Measurements from ENCODE around the gene TTLL5.

Gene TTLL5

GRCh38 chr14:75660630-75661498, at the start of gene TTLL5, which contains the start of gene ERG28:
TTLL5 (plus strand) TSS chr14:75661246; CDS start chr14:75663150, 1,904 bp downstream.
ERG28 (minus strand) TSS chr14:75660876; CDS start chr14:75657502, 3,374 bp downstream.
- peak; percentile 91 to 92 for DNase-seq (ENCODE audit: low read depth in 2 of 2)

- DNase-seq (ENCODE audit: low read depth in 2 of 2) = no peak
Measured at GRCh38 chr14:75612157-75612556, 48.9 kb upstream of the TTLL5 start.

DNA sequence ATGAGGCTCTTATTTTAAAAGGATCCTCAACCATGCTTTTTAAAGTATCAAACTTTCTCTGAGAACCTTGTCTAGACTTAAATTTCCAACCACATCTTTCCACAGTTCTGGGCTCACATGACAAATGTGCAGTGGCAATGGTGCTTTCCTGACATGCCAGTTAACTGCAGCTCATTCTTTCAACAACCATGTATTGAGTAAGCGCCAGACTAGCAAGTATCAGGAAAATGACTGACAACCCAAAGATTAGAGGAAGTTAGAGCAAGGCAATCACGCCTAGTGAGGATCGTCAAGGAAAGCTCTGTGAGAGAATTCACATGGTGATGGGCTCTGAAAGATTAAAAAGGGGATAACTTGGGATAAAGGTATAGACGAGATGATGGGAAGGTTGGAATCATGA, 46.9 kb upstream of the TTLL5 start:
- no peak for DNase-seq (ENCODE audit: low read depth in 2 of 2)

DNA sequence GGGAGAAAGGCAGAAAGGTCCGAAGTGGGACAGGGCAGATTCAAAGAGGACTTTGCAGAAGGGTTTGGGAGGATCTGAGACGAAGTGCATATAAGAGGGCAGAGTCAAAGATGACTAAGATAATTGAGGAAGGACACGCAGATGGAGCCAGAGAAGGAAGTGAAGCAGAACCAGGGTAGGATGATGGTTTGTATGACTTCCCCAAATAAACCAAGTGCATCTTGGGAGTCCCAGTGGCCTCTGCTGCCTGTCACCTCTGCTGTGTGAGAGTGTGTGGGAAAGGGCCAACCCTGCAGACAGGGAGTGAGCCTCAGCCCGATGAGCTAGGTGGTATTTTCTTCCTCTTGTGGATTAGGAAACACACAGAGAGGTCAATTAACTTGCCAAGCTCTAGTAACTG, 45.8 kb upstream of the TTLL5 start:
- no peak for DNase-seq (ENCODE audit: low read depth in 2 of 2)

GRCh38 chr14:75619548-75619947, 41.5 kb upstream of the TTLL5 start:
- DNase-seq (ENCODE audit: low read depth in 2 of 2) = no peak

GRCh38 chr14:75625034-75625433, 36.0 kb upstream of the TTLL5 start:
- DNase-seq (ENCODE audit: low read depth in 2 of 2) = no peak

DNA sequence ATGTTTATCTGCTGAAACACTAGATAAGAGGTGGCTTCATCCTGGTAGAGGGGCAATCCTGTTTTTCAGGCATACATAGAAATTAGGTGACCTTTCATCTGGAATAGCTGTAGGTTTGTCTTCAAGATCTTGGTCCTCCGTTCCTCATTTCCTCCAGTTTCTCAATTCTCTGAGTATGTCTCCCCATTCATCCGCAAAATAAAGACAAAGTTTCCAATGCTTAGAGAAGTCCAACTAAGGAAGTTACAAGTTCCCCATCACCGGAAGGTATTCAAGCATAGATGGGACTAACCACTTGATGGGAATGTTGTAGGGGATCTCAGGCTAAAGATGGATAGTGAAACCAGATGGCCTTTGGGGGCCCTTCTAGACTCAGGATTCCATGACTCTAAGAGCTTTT, 34.6 kb upstream of the TTLL5 start:
- no peak for DNase-seq (ENCODE audit: low read depth in 2 of 2)

DNA sequence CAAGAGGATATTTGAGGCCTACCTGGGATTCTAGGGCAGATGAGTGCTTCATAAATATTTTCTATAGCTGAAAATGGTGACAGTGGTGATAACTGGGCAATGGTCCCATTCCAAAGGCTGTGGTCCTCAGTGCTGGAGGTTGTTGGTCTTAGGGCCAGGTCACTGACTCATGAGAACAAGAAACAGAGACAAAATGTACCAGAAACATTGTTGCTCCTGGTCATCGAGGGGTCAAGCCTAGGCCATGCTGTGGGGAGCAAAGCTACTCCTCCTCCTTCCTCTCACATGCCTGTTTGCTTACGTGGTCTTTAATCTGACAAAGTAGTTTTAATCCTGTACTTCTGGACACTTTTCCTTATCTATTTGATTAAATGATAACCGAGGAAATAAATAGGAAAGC, 34.2 kb upstream of the TTLL5 start:
- DNase-seq (ENCODE audit: low read depth in 2 of 2) = no peak

DNA sequence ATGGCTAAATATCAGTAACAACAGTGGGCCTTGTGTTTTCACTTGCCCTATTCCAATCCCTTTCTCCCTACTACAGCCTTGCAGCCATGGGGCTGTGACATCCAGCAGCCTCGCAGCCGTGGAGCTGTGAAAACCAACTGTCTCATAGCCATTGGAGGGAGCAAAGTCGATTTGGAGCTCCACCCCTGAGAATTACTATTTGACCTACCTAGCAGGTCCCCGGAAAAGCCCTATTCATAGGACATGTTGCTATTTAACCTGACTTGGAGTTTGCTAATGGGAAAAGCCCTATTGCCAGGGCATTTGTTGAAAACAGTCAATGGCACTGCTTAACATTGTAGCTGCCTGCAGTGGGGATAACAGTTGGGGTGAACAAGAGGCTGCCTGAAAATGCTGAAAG, 33.6 kb upstream of the TTLL5 start:
- no peak for DNase-seq (ENCODE audit: low read depth in 2 of 2)

GRCh38 chr14:75628816-75629215, 32.2 kb upstream of the TTLL5 start:
- DNase-seq (ENCODE audit: low read depth in 2 of 2) = no peak

DNA sequence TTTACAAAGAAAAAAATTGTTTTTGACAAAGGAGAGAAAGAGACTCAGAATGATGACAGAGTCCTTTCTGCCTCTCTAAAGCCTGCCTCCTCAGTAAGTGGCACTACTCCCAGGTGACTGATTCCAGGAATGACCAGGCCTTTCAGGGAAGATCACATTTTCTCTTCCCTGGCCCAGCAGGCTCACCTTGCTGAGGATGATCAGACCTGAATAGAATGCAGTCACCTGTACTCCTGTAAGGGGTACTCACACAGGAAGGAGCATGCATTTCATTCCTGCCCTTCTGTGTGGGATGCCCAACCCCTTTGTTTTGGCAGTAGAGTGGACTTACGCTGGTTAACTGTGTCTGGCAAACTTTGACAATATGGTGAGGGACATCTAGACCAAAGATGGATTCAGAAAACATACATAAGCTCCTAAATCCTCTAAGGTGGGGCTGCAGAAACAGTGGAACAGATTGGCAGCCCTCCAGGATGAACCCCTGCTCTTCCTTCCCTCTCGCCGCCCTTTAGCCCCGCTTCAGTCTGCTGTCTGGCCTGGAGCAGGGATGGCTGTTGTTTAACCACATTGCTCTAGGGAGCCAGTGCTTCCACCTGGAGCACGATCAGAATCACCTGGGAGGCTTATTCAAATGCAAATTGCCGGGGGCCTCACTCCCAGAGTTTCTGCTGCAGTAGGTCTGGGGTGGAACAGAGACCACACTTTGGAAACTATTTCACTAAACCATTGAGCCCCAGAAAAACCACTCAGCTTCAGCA, 30.2 kb upstream of the TTLL5 start:
- no peak for DNase-seq (ENCODE audit: low read depth in 2 of 2)

- DNase-seq (ENCODE audit: low read depth in 2 of 2) = no peak
Measured at GRCh38 chr14:75631453-75631831, 29.6 kb upstream of the TTLL5 start.

- no peak for DNase-seq (ENCODE audit: low read depth in 2 of 2)
Measured at GRCh38 chr14:75634848-75635247, 26.2 kb upstream of the TTLL5 start.

DNA sequence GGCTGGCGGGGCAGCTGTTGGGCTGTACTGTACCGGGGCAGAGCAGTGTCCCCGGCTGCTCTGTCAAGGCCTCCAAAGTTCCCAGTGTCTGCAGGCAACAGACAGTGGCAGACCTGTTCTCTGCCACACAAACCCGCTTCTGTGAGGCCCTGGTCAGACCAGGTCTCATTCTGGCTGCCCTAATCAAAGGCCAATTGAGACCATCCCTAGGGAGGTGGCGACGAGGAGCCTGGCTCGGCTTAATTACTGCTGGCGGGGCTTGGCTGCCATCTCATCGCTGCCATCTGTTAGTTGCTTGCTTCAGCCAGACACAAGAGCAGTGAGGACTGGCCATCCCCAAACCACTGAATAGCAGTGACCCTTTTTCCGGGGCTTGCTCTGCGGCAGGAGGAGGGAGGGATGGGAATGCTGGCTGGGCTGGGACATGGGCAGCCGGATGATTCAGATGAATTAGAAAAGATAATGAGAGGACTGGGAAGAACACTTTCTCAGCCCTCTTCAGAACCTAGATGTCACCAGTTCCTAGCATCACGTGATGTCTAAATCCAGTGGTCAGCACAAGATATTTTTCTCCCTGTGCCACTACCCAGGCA, 24.9 kb upstream of the TTLL5 start:
- no peak for DNase-seq (ENCODE audit: low read depth in 2 of 2)

DNA sequence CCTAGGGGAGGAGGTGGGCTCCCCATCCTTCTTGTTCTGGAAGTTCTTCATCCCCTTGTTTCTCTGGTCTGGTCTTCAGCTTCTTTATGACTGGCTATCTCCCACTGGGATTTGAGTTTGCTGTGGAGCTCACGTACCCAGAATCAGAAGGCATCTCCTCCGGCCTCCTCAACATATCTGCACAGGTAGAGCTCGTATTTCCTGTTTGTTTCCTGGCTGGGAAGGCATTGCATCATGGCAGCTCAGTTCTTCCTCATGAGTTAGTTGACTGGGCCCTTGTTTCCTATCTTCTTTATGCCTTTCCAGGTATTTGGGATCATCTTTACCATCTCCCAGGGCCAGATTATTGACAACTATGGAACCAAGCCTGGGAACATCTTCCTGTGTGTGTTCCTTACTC, 20.2 kb upstream of the TTLL5 start:
- DNase-seq (ENCODE audit: low read depth in 2 of 2) = no peak

- no peak for DNase-seq (ENCODE audit: low read depth in 2 of 2)
Measured at GRCh38 chr14:75643985-75644384, 17.1 kb upstream of the TTLL5 start.

DNA sequence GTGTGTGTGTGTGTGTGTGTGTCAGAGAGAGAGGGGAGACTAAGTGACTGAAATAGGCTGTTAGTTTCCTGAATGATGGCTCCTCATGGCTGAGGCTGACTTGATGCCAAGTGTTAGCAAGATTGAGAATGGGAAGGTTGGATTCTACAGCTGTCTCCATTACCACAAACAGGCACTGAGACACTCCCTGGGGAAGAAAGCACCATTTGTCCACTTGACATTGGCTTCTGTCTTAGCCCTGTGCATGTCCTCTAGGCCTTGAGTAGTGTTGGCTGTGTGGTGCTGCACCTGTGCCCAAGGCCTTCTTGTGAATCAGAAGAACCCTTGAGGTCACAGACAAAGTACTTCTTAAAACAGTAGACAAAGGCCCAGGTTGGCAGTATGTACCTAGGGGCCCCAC, 16.0 kb upstream of the TTLL5 start:
- DNase-seq (ENCODE audit: low read depth in 2 of 2) = no peak

- no peak for DNase-seq (ENCODE audit: low read depth in 2 of 2)
Measured at GRCh38 chr14:75646762-75647161, 14.3 kb upstream of the TTLL5 start.

GRCh38 chr14:75647640-75648039, 13.4 kb upstream of the TTLL5 start:
- DNase-seq (ENCODE audit: low read depth in 2 of 2) = no peak

- no peak for DNase-seq (ENCODE audit: low read depth in 2 of 2)
Measured at GRCh38 chr14:75648066-75648838, 12.8 kb upstream of the TTLL5 start.

DNA sequence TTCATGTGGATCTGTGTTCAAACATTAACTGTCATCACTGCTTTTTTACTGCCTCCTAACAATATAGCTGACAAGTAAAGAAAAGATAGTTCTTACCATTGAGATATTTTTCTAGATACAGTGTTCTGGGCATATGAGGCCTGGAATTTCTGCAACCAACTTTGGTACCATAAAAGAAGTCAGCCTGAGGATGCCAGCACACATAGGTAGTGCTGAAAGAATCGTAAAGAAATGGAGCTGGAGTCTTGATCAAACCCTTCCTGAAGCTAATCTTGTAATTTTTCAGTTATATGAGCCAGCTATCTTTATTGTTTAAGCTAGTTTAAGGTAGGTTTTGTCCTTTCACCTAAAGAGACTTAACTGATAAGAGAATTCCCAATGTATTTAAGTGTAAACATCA, 11.7 kb upstream of the TTLL5 start:
- DNase-seq (ENCODE audit: low read depth in 2 of 2) = no peak

GRCh38 chr14:75649773-75650172, 11.3 kb upstream of the TTLL5 start:
- no peak for DNase-seq (ENCODE audit: low read depth in 2 of 2)

Measured in activated CD8-positive, alpha-beta memory T cell treated with anti-CD3 and anti-CD28 coated beads for 4 hours (primary cell).